Right cardiac atrium (tissue), 5 donors: ENCODE measurements around the gene VPS41. TPM values are rescaled to one million over a fixed set of nuclear protein-coding genes. Genes with fewer than 3 reads are reported as not detected.
A peak's percentile ranks its signal among the peaks of the same experiment; 100 is the strongest.

Experiments
- ATAC-seq, 2 donors: fragments of 200-7000 bp; cut with Tn5 transposase; one replicate each; pipeline versions ENCODE4 v1.8.0 to v1.9.1; 2020; ENCODE audit warnings: moderate library complexity in 2 of 2, mild to moderate bottlenecking in 1 of 2
- DNase-seq, 3 donors: peaks; one replicate each; pipeline ENCODE4 v3.0.0-alpha.2; 2020
- H3K27ac ChIP-seq: one replicate; pipeline ENCODE4 v1.5.1; 2013; ENCODE audit warnings: mild to moderate bottlenecking, low read length, control low read depth, moderate library complexity
- H3K27me3 ChIP-seq: one replicate; pipeline ENCODE4 v1.6.1; 2013; ENCODE audit not compliant: control insufficient read depth, insufficient read depth
- H3K4me1 ChIP-seq: one replicate; pipeline ENCODE4 v1.6.1; 2013; ENCODE audit warnings: low read length; ENCODE audit not compliant: control insufficient read depth, insufficient read depth
- H3K4me3 ChIP-seq: one replicate; pipeline ENCODE4 v1.5.1; 2013; ENCODE audit warnings: low read length, control low read depth
- H3K9me3 ChIP-seq: one replicate; pipeline ENCODE4 v1.6.1; 2013; ENCODE audit warnings: low read length; ENCODE audit not compliant: control insufficient read depth
- WGBS: extraction: QIAGEN DNeasy Blood & Tissue Kit; methylation state at CpG from one replicate; pipeline ENCODE4 v1.1.7; 2013; 5-methylcytosine and 5-hydroxymethylcytosine counted together
- intact Hi-C, 4 donors: fragments of 100-400 bp; cut with DNase I; formaldehyde crosslinking; loops; one replicate each; pipeline versions ENCODE4 v1.11.0 to v1.14.0; 2022 to 2023
- polyA plus RNA-seq: library from polyadenylated mRNA; stranded (reverse); fragments of 200-250 nt; gene quantifications from one replicate; pipeline ENCODE4 v1.2.3, GENCODE V29; 2013
- total RNA-seq, 4 donors: library from RNA; stranded (reverse); fragmentation: NEBNext Ultra II Directional; extraction: Animal tissue kit (Norgen Biotek cat#: 25700); gene quantifications; one replicate each; pipeline ENCODE4 v1.2.1, GENCODE V29; 2021
- donor health status: healthy with polysubstance abuse.
- donor health status: DM: no; HTN: yes; CAD: no.
- donor health status: DM: no; HTN: no; CAD: no.
- donor health status: DM: no; HTN: yes; CAD: no; lungs with severe emphysema.
- donor health status: DM: yes; HTN: yes; CAD: no.

The VPS41 gene
- total and polyA plus RNA-seq, 5 donors = 11.5 to 54.7 (median 45.5) TPM

DNA sequence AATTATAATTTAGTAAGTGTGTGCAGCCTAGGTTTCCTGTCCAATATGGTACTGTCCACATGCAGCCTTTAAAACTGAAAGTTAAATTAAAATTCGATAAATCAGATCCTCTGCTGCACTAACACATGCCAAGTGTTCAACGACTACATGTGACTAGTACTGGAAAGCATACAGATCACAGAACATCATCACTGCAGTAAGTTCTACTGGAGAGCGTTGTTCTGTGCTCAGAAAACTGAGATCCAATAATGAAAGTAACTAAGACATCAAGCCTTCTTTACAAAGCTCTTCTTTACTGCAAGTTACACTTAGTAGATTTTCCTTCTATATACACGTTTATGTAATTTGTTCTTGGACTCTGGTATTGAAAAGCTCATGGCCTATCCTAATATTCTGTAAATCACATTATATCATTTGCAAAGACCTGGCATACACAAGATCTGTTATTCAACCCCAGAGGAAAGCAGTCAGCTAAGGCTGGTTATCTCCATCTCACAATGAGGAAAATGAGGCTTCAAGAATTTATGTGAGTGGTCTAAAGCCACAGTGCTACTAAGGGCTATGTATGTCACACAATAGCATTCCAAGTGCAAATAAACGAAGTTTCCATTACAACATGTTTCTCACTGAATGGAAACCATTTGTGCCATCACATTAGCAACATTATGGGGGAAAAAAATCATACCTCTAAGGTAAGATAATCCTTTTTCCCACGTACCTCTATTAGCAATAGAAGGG is 77.6 kb downstream of the VPS41 start:
- intact Hi-C loops = no loop called here
- peak in 1 of 2 donors; percentile 55 for ATAC-seq
- WGBS = 74% methylated on average over 6 of the region's 6 CpGs
- Histone ChIP-seq H3K9me3 (no peaks in the 10 kb centered on the region), H3K4me3 (no peak overlapping the region), H3K4me1 (no peaks in the 10 kb centered on the region), H3K27ac (no peak overlapping the region), H3K27me3 (no peaks in the 10 kb centered on the region)
- DNase-seq = no peak

DNA sequence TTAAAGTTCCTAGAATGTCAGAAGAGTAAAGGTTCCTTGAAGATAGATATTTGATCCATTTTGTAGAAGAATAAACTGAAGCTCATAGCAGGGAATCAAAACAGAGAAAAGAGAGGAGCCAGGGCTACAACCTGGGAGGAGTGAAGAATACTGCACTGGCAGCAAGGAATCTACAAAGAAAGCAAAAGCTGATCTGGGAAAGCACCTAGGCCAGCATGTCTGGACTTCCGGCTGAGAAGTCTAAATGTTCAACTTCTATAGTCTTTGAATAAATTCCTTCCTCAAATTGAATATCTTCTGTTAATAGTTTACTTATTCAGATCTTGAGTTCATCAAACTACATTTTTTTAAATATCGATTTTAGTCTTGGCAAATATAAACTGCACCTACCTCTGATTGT is 78.2 kb downstream of the VPS41 start:
- Histone ChIP-seq H3K27ac (no peak overlapping the region), H3K27me3 (no peaks in the 10 kb centered on the region), H3K4me1 (no peaks in the 10 kb centered on the region), H3K4me3 (no peak overlapping the region), H3K9me3 (no peaks in the 10 kb centered on the region)
- intact Hi-C loops = no loop called here
- WGBS = 83% methylated on average over 2 of the region's 2 CpGs
- DNase-seq = no peak
- no peak for ATAC-seq

DNA sequence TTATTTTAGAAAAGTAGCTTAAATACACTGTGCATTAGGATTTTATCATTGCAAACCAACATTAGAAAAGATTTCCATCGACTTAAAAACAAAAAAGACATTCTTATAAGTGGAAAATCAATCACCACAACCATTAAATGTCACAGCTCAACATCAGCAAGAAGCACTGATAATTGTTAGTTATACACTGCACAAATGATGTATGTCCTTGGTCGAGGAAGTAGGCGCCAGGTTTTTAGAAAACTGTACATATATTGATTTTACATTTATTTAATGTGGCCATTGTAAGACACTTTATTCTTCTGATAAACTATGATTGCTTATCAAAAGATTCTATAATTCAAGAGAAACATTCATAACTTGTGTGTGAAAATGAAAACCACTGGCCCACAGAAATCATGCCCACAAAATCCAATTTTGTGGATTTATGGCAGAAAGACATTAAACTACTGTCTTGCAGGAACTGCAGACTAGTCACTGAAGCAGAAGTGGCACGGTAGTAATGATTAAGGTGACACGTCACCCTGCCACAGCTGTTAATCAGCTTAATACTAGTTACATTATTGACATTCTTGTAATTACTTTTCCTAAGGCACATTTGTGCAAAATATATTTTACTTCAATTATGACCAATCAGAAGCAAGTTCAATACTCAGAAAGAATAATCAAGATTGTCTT is 79.4 kb downstream of the VPS41 start:
- H3K27me3 ChIP-seq = no peaks in the 10 kb centered on the region
- WGBS = 91% methylated on average over 5 of the region's 5 CpGs
- H3K27ac ChIP-seq = no peak overlapping the region
- ATAC-seq = no peak
- no peak overlapping the region for H3K4me3 ChIP-seq
- H3K4me1 ChIP-seq = no peaks in the 10 kb centered on the region
- no peak for DNase-seq
- intact Hi-C loops = no loop called here
- no peaks in the 10 kb centered on the region for H3K9me3 ChIP-seq

DNA sequence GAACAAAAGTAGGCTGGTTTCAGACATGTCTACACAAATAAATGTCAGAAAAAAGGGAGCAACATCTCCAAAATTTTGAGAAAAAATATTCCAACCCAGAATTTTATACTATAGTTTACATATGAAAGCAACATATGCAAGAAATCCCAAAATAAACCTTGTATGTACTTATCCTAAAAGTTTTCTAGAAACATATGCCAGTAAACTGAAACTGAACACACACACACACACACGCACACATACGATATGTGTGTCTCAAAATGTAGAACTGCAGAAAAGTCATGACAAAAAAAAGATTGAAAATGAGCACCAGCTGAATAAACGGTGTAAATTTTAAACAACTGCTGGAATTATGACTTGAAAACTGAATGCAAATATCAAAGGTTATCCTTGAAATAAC is 81.0 kb downstream of the VPS41 start:
- intact Hi-C loops = no loop called here
- Histone ChIP-seq H3K4me3 (no peak overlapping the region), H3K9me3 (no peaks in the 10 kb centered on the region), H3K27ac (no peak overlapping the region), H3K4me1 (no peaks in the 10 kb centered on the region), H3K27me3 (no peaks in the 10 kb centered on the region)
- WGBS = 94% methylated on average over 3 of the region's 3 CpGs
- ATAC-seq (no peak), DNase-seq (no peak)

DNA sequence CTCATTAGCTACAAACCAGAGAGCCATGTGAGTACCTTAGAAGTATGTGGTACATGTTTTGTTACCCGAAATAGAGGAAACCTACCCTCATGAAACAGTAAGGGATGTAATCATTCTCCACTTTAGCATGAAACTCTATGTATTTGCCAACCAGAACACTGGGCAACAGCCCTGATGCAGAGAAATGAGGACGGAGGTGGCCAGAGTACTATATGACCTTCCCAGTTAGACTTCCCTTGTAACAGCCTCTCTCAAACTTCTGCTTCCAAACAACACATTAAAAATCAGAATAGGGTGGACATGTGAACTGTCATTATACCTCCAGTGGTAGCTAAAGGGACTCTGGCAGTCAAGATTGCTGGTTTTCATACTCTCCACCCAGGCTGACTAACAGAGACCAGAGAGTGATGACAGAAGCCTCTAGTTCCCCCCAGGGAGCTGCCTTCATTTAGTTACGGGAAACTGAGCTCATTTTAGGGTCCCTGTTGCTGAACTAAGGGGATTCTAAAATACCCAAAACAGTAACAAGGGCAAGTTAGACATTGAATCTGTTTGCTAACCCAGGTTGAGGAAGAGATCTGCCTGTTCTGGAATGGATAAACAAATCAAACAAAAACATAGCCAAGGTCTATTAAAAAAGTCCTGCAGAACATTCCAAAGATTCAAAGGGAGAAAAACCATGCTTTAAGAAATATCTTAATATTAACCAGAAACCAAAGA is 83.1 kb downstream of the VPS41 start:
- 65% methylated on average over 3 of the region's 3 CpGs for WGBS
- H3K4me1 ChIP-seq = no peaks in the 10 kb centered on the region
- no peak for DNase-seq
- H3K4me3 ChIP-seq = no peak overlapping the region
- intact Hi-C loops = no loop called here
- no peaks in the 10 kb centered on the region for H3K9me3 ChIP-seq
- ATAC-seq = peak; percentile 63 to 73
- no peaks in the 10 kb centered on the region for H3K27me3 ChIP-seq
- no peak overlapping the region for H3K27ac ChIP-seq

DNA sequence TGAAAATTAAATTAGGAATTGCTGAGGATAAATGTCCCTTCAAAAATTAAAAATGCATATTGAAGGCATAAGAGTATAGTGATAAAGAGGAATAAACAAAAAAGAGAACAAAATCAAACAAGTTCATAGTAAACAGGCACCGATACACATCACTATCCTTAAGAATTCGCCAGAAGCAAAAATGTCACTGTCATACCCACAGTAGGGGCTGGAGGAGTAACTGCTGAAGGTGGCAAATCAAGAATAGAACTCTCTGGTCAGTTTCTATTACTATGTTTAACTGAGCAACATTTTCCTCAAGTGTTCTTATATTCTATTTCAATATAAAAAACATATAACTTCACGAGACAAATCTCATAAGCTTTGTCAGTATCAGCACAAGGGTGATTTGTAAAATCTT is 84.0 kb downstream of the VPS41 start:
- H3K4me3 ChIP-seq = no peak overlapping the region
- no peaks in the 10 kb centered on the region for H3K27me3 ChIP-seq
- ATAC-seq (no peak), DNase-seq (no peak)
- no peak overlapping the region for H3K27ac ChIP-seq
- intact Hi-C loops = no loop called here
- no peaks in the 10 kb centered on the region for H3K4me1 ChIP-seq
- no peaks in the 10 kb centered on the region for H3K9me3 ChIP-seq
- WGBS = 97% methylated on average over 3 of the region's 3 CpGs

DNA sequence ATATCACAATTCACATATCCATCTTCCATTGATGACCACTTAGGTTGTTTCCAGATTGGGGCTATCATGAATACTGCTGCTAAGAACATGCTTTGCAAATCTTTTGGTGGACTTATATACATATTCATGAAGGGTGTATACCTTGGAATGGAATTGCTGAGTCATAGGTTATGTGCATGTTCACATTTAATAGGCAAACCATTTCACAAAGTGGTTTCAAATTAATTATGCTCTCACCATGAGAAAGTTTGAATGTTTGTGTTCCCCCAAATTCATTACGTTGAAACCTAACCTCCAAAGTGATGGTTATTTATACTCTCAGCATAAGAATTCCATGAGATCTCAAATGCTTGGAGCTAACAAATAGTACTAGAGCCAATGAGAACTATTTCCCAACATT is 86.4 kb downstream of the VPS41 start:
- H3K9me3 ChIP-seq = no peaks in the 10 kb centered on the region
- 94% methylated on average over 1 of the region's 1 CpG for WGBS
- no peak overlapping the region for H3K4me3 ChIP-seq
- no peak overlapping the region for H3K27ac ChIP-seq
- no peaks in the 10 kb centered on the region for H3K27me3 ChIP-seq
- intact Hi-C loops = no loop called here
- no peak for ATAC-seq
- no peak for DNase-seq
- no peaks in the 10 kb centered on the region for H3K4me1 ChIP-seq

DNA sequence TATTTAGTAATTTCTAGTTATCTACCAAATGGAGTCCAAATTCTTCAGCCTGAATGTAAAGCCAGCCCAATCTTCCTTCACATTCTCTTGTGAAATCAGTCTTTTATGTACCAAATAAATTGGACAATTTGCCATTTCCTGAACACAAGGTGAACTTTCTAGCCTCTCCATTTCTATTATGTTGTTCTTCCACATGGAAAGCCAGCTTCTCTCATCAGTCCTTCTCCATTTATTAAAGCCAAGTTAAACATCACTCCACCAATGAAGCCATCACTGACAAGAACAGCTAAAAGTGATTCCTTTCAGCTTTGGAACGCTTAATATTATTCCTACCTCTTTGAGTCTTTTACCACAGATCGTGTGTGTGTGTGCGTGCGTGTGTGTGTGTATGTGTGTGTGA is 88.4 kb downstream of the VPS41 start:
- ATAC-seq = no peak
- DNase-seq = no peak
- Histone ChIP-seq H3K4me3 (no peak overlapping the region), H3K9me3 (no peaks in the 10 kb centered on the region), H3K27ac (no peak overlapping the region), H3K4me1 (no peaks in the 10 kb centered on the region), H3K27me3 (no peaks in the 10 kb centered on the region)
- intact Hi-C loops = no loop called here
- 97% methylated on average over 4 of the region's 4 CpGs for whole genome bisulfite sequencing

DNA sequence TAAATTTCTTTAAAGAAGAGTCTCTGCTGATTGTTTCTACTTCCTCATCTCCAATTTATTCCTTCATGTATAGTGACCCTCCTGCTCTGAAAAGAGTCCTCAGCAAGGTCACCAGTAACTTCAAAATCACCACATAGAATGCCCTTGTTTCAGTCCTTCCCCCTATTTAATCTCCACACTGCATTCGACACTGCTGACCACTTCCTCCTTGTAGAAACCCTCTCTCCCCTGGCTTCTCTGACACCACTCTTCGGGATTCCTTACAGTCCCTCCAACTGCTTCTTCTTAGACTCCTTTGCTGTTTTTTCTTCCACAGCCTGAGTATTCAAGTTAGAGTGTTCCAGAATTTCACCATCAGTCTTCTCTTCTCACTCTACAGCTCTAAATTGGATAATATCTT is 89.5 kb downstream of the VPS41 start:
- Histone ChIP-seq H3K27ac (no peak overlapping the region), H3K9me3 (no peaks in the 10 kb centered on the region), H3K4me3 (no peak overlapping the region), H3K27me3 (no peaks in the 10 kb centered on the region), H3K4me1 (no peaks in the 10 kb centered on the region)
- ATAC-seq (no peak), DNase-seq (no peak)
- WGBS = 77% methylated on average over 2 of the region's 2 CpGs
- intact Hi-C loops = no loop called here

DNA sequence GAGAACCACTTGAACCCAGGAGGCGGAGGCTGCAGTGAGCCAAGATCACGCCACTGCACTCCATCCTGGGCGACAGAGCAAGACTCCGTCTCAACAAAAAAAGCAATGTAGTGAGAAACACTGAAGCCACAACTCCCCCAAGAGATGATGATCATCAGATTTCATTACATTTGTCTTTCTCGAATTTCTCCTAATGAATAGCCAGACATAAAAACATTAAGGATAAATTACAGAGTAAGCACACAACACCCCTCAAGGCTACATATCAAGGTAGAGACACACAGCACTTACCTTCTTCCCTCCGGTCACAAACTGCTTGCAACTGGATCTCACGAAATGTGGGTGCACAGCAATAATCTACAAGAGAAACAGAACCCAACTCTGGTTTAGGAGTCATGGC is 91.5 kb downstream of the VPS41 start:
- Histone ChIP-seq H3K4me1 (no peaks in the 10 kb centered on the region), H3K9me3 (no peaks in the 10 kb centered on the region), H3K27ac (no peak overlapping the region), H3K27me3 (no peaks in the 10 kb centered on the region), H3K4me3 (no peak overlapping the region)
- intact Hi-C loops = no loop called here
- WGBS = 96% methylated on average over 7 of the region's 7 CpGs
- no peak for DNase-seq
- ATAC-seq = no peak

DNA sequence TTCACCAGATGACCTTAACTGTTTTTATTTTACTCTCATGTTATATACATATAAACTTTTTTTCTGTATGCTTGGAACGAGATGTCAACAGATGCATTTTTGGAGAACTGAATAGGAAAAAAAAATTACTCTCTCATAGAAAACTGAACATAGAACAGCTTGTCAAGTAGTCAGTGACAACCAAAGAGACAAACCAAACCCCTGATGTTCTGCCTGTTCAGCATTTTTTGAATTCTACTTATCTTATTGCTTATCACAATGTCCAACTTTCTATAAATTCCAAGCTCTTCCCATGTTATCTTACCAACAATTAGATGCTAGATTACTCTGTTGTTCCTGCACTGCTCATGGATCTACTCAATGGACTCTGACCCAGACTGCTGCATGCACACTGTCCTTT is 95.2 kb downstream of the VPS41 start:
- DNase-seq (no peak), ATAC-seq (no peak)
- Histone ChIP-seq H3K4me1 (no peaks in the 10 kb centered on the region), H3K4me3 (no peak overlapping the region), H3K27ac (no peak overlapping the region), H3K27me3 (no peaks in the 10 kb centered on the region), H3K9me3 (no peaks in the 10 kb centered on the region)
- intact Hi-C loops = no loop called here
- WGBS = 71% methylated on average over 1 of the region's 1 CpG
